NCI-H748 (cell line): ENCODE data around the gene TLX1.
A peak's percentile ranks its signal among the peaks of the same experiment; 100 is the strongest.

Experiments used
- DNase-seq: peaks from one replicate; lab custom pipeline; 2025; ENCODE audit not compliant: unreplicated experiment; lab: John Stamatoyannopoulos, UW

Gene TLX1

DNA sequence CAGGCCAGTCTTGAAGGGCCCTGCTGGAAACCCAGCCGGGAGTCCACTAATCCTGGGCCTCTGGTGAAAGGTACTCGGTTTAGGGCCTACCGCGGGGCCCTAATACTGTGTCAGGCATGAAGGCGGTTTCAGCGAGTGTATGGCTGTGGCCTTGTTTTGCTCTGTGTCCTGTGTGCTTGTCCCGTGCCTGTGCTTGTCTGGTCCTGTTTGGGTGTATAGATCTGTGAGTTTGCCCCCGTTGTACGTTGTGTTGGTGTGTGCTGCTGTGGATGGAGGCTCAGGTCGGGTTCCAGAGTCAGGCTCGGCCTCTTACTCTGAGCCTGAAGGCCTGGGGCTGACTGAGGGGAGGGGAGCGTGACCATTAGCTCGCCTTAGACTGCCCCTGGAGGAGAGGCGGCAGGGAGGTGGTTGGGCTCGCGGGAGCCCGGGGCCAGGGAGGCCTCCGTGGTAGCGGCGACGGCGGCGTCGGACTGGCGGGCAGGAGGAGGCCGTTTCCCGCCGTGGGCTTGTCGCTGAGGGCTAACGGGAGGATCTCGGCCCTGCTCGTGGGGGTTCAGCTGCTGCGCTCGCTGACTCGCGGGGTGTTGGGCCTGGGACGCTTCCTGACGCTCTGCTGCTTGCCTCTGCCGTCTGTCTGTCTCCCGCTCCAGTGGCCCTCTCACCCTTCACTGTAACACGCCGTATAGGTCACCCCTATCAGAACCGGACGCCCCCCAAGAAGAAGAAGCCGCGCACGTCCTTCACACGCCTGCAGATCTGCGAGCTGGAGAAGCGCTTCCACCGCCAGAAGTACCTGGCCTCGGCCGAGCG is 2.6 kb downstream of the TLX1 start:
- no peak for DNase-seq

DNA sequence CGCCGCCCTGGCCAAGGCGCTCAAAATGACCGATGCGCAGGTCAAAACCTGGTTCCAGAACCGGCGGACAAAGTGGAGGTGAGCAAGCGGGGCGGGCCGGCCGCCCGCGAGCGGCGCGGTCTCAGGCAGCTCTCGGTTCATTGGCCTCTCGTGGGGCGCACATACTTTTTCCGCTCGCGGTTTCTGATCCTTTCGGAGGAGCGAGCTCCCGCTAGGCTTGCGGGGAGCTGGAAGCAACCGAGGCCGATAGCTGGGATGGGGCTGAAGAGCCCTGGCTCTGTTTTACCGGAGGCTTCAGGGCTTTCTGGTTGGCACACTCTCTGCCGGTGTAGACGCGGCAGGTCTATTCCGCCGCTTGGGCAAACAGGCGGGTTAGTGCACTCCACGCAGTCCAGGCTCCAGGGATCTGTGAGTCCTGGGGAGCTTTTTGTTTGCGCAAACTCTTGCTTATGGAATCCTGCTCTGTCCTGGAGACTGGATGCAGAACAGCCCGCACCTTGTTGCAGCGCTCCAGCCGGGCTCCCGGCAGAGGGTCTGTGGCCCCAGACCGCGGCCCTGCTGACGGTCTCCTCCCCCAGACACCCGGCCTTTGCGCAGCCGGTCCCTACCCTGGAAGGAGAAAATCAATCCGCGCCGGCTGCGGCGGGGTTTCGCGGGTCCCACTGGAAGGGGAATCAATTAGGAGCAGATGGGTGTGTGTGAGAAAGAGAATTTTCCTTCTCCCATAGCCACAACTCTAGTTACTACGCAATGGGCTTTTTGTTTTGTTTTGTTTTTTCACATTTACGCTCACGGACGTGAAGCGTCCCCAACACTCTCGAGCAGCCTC is 3.4 kb downstream of the TLX1 start:
- DNase-seq = no peak

DNA sequence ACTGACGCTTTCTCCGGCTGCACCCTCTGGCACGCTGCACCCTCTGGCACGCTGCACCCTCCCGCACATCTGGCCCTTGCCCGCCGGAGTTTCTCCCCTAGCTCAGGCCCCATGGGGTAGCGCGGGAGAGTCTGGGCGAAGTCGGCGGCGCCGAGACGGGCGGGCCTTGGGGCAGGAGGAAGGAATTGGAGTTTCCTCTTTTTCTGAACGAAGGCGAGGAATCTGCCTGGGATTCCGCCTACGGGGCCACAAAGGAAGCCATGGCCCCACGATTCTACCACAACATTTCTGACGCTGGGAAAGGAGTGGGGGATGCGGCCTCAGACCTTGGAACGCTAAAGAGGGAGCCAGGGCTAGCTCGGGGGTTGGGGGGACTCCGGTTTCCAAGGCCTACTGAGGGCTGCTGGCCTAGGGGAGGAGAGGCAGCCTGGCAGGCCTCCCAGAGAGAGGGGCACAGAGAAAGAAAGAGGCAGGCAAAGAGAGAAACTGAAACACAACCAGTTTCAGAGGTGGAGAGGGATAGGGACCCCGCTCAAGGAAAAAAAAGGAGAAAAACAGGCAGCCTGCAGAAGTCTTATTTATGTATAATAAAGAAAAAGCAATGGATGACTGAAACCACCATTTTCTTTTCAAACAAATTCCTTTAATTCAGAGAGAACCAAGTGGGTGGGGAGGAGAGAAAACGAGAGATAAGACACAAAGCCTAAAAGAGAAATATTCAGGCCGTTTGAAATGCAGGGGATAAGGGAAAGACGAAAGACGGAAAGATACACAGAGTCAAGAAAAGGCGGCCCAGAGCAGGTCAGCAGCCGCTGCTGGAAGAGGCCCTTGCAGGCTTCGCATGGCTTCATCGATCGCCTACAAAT is 4.3 kb downstream of the TLX1 start:
- DNase-seq = no peak

DNA sequence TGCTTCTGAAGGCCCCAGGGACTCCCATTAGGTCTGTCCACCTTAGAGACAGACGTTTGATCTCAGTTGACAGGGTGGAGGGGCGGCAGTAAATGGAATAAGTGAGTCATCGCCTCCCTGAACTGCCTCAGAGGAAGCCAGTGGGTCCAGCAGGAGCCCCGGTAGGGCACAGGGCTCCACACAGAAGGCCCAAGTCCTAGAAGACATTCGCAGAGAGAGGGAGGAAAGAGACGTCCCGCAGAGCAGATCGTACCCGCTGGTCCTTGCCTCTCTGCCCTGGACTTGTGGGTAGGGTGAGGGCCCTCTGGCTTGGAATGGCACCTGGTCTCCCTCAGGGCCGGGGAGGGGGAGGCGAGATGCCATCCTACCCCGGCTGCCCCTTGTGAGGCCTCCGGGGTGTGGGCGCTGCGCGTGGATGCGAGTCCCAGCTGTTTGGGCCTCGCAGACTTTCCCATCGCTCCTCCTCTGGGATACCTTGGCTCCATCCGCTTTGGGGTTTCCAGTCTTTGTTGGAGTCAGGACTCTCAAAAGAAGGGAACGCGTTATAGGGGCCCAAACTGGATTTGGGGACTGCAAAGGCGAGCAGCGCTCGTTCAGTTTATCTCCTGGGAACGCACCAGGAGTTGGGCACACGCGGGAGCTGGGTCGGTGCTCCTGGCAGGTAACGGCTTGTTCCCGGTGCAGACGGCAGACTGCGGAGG is 5.1 kb downstream of the TLX1 start:
- DNase-seq = no peak

DNA sequence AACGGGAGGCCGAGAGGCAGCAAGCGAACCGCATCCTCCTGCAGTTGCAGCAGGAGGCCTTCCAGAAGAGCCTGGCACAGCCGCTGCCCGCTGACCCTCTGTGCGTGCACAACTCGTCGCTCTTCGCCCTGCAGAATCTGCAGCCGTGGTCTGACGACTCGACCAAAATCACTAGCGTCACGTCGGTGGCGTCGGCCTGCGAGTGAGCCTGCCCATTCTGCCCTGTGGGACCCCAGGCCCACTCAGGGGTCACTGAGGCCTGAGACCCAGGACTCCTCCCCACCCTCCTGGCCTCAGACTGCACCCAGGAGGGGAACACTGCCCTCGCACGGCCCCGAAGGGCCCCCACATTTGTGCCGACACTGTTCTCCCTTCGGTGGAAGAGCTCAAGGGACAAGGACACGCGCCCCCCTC is 5.6 kb downstream of the TLX1 start:
- DNase-seq = no peak

DNA sequence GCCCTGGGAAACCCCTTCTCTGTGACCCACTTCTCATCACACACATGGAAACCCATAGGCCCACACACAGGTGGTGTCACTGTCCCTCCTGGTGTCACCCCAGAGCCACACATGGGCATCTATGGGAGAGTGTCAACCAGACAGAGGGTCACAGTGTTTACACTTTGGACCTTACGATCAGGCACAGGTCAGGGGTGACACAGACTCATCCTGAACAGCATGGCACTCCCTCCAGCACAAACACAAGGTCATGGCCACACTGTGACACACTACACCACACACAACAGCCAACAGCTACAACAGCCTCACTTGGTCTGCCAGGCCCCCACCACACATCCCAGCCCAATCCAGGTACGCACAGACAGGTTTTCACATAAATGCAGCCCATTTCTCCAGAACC is 6.2 kb downstream of the TLX1 start:
- DNase-seq = no peak

DNA sequence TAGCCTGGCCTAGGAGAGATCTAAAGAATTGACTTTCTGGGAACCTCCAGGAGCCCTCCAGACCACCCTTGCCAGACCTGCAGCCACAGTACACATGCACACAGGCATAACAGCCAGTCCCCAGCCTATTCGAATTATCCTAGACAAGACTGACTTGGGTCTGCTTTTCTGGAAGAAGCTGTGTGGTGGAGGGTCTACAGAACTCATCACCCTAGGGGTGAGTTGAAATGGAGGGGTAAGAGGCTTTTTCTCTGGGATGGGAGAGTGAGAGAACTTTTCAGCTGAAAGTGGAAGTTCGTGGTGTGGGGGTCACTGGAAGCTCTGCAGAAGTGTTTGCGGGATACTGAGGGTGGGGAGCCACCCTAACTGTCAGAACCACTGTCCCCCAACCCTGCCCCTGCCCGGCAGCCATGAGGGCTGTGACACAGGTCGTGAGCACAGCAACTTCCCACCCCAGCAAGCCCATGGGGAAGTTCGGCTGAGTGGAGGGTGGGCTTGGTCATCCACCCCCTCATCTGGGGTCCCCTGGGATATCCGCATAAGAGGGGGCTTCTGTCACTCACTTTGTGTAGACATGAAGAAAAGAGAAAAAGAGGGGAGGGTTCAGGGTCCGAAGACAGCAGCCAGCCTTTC is 7.8 kb downstream of the TLX1 start:
- DNase-seq = no peak

DNA sequence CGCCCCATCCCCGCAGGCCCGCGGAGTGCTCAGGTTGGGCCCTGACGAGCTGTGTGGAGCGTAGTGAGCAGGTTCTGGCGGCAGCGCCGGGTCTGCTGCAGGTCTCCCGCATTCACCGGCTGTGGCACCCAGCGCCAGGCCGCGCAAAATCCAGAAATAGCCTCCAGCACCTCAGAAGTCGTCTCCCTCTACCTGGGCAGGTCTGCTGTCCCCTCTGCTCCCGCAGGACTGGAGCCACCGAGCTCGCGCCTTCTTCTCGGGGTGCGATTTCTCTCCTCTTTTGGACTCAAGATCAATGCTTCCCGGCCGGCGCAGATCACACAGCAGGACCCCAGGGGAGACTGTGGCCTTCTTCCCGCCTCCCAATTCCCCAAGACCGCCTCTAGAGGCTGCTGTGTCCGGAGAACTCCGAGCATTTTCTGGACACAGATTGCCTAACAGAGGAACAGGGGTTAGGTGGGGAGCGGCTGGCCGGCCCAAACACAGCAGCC is 8.4 kb downstream of the TLX1 start:
- no peak for DNase-seq

DNA sequence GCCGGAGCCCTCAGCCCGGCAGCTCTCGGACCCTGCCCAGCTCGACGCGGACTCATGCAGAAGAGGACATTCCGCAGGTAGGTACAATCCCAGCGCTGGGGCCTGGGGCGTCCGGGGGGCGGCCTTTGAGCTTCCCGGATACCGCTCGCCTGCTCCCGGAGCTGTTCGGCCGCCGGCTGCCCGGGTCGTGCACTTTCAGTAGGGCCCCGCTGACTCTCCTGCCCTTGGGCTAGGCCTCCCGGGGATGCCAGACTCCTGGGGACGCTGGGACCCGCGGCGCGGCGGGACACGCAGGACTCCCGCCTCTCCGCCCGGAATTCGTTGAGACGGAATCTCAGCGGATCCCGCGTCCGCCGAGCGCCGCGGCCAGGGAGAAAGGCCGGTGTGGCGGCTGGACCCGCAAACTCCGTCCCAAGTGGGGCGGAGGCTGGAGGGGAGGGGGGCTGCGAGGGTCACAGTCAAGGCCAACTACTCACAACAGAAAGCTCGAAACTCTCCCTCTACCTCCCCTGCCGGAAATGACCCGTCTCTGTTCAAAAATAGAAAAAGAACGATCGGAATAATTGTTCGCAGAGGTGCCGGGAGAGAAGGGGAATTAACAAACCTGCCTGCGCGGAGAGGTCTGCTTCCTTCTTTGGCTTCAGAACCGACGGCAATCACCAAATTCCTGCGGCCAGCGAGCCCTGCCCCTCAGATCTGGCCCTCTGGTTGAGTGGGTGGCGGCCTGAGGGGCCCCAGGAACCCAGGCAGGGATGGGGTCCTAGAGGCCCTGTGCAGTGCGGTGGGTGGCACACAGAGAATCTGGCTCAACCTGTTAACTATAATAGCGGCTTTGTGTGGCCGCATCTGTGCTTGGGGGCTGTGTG is 9.2 kb downstream of the TLX1 start:
- DNase-seq = no peak

DNA sequence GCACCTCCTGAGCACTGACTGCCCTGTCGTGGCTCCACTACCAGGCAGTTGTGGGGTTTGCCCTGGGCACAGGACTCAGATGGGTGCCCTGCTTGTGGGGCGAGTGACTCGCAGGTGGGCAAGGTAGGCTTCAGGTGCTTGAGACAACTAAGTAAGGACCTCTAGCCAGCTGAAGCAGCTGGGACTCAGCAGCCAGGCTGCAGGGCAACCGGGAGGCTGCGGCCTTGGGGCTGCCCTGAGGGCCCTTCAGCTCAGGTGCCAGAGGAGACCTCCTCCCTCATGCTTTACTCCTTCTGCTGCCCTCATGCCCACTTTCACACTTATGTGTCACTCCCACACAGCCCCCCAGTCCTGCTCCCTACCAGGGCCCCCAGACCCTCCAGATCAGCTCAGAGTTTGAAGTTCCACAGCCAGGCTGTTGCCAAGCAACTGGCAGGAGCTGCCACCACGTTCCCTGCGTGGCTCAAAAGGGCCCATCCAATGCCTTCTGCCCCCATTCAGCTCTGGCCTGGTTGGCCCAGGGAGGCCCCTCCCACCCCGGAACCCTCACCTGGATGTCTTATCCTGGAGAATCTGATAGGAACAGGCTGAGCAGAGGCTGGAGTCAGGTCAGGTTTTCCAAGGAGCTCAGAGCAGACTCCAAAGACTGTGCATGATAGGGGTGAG is 10.0 kb downstream of the TLX1 start:
- DNase-seq = no peak

DNA sequence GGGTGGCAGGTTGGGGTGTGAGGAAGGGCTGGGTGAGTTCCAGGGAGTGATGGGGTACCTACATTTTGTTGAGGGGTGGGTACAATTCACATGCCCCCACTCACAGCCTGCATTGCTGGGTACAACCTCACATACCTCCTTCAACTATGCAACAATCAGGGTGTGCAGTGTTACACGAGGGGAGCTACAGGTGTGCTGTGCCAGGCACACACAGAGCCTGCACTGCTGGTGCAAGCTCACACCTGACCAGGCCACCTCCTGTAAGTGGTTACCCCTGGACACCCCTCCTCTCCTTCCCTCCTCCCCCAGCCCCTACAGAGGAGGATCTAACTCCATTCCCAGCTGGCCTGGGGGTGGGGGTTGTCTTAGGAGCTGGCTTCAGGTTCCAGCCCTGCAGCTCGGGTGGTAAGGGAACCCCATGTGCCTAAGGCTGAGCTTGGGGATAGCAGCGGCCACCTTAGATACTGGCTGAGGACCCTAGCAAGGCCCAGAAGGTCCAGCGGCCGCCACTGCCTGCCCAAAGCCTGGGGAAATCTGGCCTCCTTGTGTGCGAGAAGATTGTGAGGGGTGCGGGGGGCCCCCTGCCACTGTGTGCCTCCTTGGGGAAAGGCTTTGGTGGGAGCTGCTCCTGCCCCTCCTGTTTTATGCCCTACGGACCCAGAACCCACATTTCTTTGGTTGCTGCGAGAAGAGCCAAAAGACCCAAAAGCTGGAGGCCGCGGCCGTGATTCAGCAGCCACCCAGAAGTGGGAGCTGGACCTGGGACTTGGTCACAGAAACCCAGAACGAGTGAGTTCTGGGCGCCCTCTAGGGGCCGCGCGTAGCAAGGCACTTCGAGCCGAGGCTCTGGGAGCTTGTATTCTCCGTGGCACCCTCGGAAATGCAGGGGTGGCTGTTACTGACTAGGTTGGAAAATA is 10.8 kb downstream of the TLX1 start:
- peak; percentile 63 for DNase-seq

DNA sequence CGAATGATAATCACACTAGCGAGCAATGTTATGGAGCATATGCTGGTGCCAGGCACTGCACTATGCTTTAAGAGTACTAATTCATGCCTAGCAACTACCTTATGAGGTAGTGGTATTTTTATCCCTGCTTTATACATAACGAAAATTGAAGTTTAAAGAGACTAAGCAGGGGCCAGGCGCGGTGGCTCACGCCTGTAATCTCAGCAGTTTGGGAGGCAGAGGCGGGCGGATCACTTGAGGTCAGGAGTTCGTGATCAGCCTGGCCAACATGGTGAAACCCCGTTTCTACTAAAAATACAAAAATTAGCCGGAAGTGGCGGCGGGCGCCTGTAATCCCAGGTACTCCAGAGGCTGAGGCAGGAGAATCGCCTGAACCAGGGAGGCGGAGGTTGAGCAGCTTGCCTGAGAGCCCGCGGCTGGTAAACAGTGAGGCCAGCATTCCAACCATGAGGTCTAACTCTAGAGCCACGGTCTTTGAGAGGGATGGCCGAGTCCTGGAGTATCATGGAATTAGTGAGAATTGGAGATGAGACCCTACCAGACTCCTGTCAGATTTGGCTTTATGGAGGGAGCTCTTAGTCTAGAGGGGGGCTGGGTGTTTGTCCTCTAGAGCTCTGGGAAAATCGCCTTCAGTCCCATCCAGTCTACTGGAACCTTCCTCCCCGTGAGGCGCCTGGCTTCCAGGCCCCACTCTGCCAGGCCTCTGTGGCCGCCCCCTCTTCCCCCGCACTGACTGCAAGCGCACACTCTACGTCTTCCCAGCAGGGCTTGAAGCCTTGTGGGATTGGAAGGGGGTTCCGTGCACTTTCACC is 11.6 kb downstream of the TLX1 start:
- no peak for DNase-seq

DNA sequence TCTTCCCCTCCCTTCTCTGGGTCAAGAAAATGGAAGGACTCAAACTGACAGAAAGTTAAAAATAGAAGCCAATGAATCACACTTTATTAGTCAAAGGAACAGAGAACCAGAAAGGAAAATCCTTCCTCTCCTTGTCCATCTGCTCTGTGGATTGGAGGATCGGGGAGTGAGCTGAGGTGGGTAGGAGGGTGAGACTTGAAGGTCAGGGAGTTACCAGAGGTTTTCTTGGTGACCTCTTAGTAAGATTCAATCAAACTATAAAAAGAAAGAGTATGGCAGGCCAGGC is 12.2 kb downstream of the TLX1 start:
- no peak for DNase-seq

DNA sequence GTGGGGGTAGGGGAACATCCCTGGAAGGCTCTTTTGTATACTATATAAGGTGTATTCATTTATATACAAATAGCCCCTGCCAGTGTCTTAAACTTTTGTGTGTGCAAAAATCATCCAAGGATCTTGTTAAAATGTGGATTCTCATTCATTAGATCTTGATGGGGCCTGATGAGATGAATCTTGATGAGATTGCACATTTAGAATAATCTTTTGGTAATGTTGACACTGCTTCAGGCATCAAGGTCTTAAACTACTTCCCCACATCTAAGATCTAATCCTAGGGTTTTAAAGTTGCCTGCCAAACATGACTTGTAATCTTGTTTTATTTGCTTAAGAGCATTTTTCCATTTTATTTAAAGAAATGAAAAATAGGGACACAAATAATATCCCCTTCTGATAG is 13.0 kb downstream of the TLX1 start:
- no peak for DNase-seq

DNA sequence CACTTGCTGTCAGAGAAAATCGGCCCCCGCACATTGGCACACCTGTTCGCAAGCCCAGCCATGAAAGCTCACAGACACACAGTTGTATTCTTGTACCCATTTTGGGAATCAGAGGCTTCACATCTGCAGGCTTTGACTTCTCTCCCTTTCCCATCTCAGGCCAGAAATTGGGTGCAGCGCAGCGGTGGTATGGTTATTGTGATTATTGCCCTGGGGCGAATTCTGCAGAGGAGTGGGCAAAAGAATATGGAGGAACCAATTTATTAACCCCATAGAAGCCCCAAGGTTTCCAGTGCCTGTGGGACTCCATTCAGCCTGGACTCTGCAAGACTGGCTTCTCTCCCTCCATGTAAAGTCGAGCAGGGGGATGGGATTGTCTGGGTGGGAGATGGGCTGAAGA is 14.0 kb downstream of the TLX1 start:
- no peak for DNase-seq

DNA sequence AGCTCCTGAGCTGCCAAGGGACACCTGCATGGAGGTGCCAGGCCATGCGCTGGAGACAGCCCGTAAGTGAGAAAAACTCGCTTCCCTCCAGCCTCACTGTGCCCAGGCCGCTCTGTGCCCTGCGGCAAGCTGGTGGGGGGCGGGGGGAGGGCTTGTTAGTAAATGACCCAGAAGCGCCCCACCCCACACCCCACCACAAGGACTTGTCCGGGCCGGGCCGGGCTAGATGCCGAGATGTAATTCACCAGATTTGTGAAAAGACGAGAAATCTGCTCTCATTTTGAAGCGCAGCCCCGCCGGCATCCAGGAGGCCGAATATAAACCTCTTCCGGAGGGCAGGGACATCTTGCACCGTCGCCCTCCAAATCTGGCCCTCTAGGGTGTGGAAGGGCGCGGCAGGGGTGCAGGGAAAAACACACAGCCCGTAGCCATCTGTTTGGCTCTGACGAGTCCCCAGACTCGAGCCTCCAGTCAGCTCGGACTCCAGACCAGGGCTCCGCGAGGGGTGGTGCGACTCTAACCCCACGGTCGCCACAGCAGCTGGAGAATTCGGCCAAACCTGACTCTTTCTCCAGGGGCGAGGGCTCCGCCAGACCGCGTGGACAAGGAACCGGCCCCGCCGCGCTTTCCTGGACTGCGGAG is 14.8 kb downstream of the TLX1 start:
- no peak for DNase-seq
